DOHH2 (cell line): ENCODE measurements around the gene MUSK.
"Not testable (repeated sequence)": the region's sequence is repeated elsewhere in the genome, so short reads cannot be mapped to it uniquely, and the experiment has no call there.

ENCODE experiments used
- CTCF ChIP-seq: fragments of 200-600 bp; sonication (generic); IDR thresholded peaks from one replicate; pipeline ENCODE4 v1.5.1; 2014; ENCODE audit warnings: antibody characterized with exemption, mild to moderate bottlenecking, low read depth, low read length; ENCODE audit not compliant: poor library complexity, severe bottlenecking
- EZH2phosphoT487 ChIP-seq: fragments of 200-600 bp; sonication (generic); IDR thresholded peaks from 2 replicates; pipeline ENCODE4 v1.6.1; 2017; ENCODE audit warnings: borderline replicate concordance, mild to moderate bottlenecking, antibody characterized with exemption, low read length, moderate library complexity, mixed read lengths

DNA sequence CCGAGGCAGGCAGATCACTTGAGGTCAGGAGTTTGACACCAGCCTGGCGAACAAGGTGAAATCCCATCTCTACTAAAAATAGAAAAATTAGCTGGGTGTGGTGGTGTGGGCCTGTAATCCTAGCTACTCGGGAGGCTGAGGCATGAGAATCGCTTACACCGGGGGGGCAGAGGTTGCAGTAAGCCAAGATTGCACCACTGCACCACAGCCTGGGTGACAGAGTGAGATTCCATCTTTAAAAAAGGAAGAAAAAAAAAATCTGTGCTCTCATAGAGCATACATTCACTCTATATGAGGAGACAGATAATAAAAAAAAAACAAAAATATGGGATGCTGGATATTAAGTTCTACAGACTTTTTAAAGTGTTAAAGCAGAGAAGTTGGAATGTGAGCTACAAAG is 119.8 kb downstream of the MUSK start:
- not testable (repeated sequence) for TF ChIP-seq CTCF, EZH2phosphoT487
